LNCaP clone FGC (cell line): ENCODE data around the gene ZNF396.

Source experiments
- DNase-seq: peaks from one replicate; pipeline ENCODE4 v3.0.0-alpha.2; 2011; ENCODE audit warnings: low read depth
- H3K4me3 ChIP-seq: 2 replicates; pipeline ENCODE4 v1.5.1; 2011; ENCODE audit warnings: mild to moderate bottlenecking, low read depth, low read length, control low read depth
- TF ChIP-seq, protein P1 (sequence below): IDR thresholded peaks from 2 replicates; pipeline ENCODE4 v1.5.1; 2012; ENCODE audit warnings: mild to moderate bottlenecking; ENCODE audit not compliant: control insufficient read depth, insufficient read depth; ENCODE audit errors: extremely low read depth

The ZNF396 gene

DNA sequence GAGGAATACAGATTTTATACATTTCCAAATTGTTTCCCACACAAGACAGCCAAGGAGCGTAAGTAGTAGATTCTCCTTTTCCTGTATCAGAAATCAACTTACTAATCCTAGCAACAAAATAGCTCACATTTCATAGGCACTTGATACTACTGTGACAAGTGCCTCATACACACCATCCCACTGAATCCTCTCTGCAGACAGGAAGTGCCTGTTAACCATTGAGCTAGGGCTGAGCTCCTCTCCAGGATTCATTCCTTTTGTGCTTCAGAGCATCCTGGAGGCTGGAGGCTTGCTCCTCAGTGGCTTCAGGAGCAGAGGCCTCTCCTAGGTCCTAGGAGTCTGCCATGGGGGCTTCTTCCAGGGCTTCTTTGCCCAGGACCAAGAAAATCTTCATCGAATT lies 20.8 kb upstream of the ZNF396 start:
- DNase-seq, result no peak
- H3K4me3 ChIP-seq, result no peak overlapping the region
- TF ChIP-seq, protein P1, sequence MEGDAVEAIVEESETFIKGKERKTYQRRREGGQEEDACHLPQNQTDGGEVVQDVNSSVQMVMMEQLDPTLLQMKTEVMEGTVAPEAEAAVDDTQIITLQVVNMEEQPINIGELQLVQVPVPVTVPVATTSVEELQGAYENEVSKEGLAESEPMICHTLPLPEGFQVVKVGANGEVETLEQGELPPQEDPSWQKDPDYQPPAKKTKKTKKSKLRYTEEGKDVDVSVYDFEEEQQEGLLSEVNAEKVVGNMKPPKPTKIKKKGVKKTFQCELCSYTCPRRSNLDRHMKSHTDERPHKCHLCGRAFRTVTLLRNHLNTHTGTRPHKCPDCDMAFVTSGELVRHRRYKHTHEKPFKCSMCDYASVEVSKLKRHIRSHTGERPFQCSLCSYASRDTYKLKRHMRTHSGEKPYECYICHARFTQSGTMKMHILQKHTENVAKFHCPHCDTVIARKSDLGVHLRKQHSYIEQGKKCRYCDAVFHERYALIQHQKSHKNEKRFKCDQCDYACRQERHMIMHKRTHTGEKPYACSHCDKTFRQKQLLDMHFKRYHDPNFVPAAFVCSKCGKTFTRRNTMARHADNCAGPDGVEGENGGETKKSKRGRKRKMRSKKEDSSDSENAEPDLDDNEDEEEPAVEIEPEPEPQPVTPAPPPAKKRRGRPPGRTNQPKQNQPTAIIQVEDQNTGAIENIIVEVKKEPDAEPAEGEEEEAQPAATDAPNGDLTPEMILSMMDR, result no peak

DNA sequence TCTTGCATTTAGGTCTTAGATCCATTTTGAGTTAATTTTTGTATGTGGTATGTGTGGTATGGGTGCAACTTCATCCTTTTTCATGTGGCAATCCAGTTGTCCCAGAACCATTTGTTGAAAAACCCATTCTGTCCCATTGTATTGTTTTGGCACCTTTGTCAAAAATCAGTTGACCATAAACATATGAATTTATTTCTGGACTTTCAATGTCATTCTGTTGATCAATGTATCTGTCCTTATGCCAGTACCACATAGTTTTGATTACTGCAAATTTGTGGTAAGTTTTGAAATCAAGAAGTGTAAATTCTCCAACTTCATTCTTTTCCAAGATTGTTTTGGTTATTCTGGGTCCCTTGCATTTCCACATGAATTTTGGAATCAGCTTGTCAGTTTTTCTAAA lies 16.6 kb upstream of the ZNF396 start:
- TF ChIP-seq, protein P1, result no peak
- no peak overlapping the region for H3K4me3 ChIP-seq
- no peak for DNase-seq

DNA sequence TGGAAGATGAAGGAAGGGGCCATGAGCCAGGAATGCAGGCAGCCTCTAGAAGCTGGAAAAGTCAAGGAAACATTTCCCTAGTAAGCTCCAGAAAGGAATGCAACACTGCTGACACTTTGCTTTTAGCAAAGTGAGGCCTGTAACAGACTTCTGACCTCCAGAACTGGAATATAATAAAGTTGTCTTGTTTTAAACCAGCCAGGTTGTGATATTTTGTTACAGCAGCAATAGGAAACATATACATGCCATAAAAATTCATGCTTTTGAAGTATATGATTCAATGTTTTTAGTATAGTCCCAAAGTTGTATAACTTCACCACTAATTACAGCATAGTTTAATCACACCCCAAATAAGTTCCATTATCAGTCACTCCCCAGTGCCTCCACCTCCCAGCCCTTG lies 15.2 kb upstream of the ZNF396 start:
- H3K4me3 ChIP-seq, result no peak overlapping the region
- DNase-seq, result no peak
- TF ChIP-seq, protein P1, result no peak

DNA sequence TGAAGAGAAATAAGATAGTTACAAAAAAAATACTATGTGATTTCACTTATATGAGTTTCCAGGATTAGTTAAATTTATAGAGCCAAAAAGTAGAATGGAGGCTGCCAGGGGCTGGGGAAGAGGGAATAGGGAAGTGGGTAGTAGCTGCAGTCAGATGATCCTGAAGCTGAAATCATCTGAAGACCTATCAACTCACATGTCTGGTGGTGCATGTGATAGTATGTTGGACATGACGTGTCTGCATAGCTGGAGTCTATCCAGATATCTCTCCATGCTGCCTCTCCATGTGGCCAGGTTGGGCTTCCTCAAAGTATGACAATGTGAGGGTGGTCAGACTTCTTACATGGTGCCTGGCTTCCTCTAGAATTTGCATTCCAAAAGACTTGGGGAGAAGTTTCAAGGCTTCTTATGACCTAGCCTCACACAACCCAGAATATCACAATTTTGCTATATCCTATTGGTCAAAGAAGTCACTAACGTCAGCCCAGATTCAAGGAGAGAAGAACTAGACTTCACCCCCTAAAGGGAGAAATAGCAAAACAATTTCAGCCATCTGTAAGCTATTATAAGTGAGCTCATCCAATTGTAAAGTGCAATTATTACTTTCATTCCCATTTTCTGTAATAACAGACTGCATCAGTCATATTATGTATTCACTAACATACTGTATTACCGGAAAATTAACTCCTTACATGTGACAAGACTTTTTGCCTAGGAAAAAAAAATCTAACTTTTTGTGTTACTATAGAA lies 14.0 kb upstream of the ZNF396 start:
- no peak overlapping the region for H3K4me3 ChIP-seq
- TF ChIP-seq, protein P1, result no peak
- no peak for DNase-seq

DNA sequence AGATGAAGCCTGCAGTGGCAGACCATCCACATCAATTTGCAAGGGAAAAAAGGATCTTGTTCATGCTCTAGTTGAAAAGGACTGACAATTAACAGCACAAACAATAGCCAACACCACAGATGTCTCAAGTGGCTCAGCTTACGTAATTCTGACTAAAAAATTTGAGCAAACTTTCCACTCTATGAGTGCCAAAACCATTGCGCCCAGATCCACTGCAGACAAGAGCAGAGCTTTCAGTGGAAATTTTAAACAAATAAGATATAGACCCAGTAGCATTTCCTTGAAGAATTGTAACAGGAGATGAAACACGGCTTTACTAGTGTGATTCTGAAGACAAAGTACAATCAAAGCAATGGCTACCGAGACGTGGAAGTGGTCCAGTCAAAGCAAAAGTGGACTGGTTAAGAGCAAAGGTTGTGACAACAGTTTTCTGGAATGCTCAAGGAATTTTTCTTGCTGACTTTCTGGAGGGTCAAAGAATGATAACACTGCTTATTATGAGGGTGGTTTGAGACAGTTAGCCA lies 12.0 kb upstream of the ZNF396 start:
- no peak overlapping the region for H3K4me3 ChIP-seq
- TF ChIP-seq, protein P1, result no peak
- DNase-seq, result no peak

DNA sequence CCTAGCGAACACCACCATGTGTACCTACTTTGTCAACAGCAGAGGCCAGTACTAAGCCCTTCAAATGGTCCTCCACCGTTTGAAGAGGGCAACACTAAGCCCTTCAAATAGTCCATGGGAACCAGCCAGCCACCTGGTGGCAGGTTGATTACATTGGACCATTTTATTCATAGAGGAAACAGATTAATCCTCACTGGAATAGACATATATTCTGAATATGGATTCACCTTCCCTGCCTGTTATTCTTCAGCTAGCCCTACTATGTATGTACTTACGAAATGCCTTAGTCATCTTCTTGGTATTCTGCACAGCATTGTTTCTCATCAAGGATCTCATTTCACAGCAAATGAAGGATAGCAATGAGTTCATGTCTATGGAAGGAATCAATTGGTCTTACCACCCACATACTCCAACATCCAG lies 10.0 kb upstream of the ZNF396 start:
- H3K4me3 ChIP-seq, result no peak overlapping the region
- TF ChIP-seq, protein P1, result peak; percentile 32
- DNase-seq, result no peak
